A673 (cell line): Measurements from ENCODE around the gene PRR12. TPM values are rescaled to one million over a fixed set of nuclear protein-coding genes. Genes with fewer than 3 reads are reported as not detected.

Experiments
- BruUV-seq: library from RNA; stranded (reverse); fragments of 400-500 nt; replicated peaks from 2 replicates; lab custom pipeline; 2021; lab: Mats Ljungman, UMichigan
- CTCF ChIA-PET: fragments of 300-600 bp; sonication (Branson Sonifier 250); formaldehyde crosslinking; loops from one replicate; lab custom pipeline; 2022; ENCODE audit warnings: antibody characterized with exemption; lab: Charles Lee
- POLR2A ChIA-PET: fragments of 300-600 bp; sonication (Branson Sonifier 250); formaldehyde crosslinking; loops from one replicate; lab custom pipeline; 2022; ENCODE audit warnings: antibody characterized with exemption; ENCODE audit not compliant: low non-redundant PET; lab: Charles Lee
- DNase-seq: peaks from one replicate; pipeline ENCODE4 v3.0.0-alpha.2; 2015; ENCODE audit warnings: low spot score
- H3K27ac ChIP-seq: fragments of 200-600 bp; sonication (generic); 2 replicates; pipeline ENCODE4 v1.5.1; 2016; ENCODE audit warnings: mixed run types, low read depth, mild to moderate bottlenecking, mixed read lengths, antibody characterized with exemption, low read length; ENCODE audit not compliant: poor library complexity, severe bottlenecking
- H3K27me3 ChIP-seq: fragments of 200-600 bp; sonication (generic); replicated peaks from 2 replicates; pipeline ENCODE4 v1.6.1; 2017; ENCODE audit warnings: mixed run types, low read depth, mild to moderate bottlenecking, mixed read lengths, antibody characterized with exemption, low read length; ENCODE audit not compliant: insufficient read depth, poor library complexity
- H3K36me3 ChIP-seq: fragments of 200-600 bp; sonication (generic); 2 replicates; pipeline ENCODE4 v1.6.1; 2016; ENCODE audit warnings: mixed run types, mild to moderate bottlenecking, mixed read lengths, antibody characterized with exemption, low read length; ENCODE audit not compliant: insufficient read depth, poor library complexity, severe bottlenecking
- H3K4me1 ChIP-seq: fragments of 200-600 bp; sonication (generic); 2 replicates; pipeline ENCODE4 v1.6.1; 2017; ENCODE audit warnings: mixed run types, mild to moderate bottlenecking, mixed read lengths, antibody characterized with exemption, low read length; ENCODE audit not compliant: insufficient read depth, poor library complexity, severe bottlenecking
- H3K4me3 ChIP-seq: fragments of 200-600 bp; sonication (generic); 2 replicates; pipeline ENCODE4 v1.5.1; 2016; ENCODE audit warnings: low read depth, mixed run types, mild to moderate bottlenecking, mixed read lengths, low read length; ENCODE audit not compliant: poor library complexity, severe bottlenecking
- H3K9me3 ChIP-seq: fragments of 200-600 bp; sonication (generic); 2 replicates; pipeline ENCODE4 v1.6.1; 2016; ENCODE audit warnings: mixed run types, low read depth, mild to moderate bottlenecking, mixed read lengths, antibody characterized with exemption, low read length; ENCODE audit not compliant: poor library complexity, severe bottlenecking
- CTCF ChIP-seq: fragments of 300-800, 200-600 bp; sonication (generic); conservative IDR thresholded peaks from 2 replicates; pipeline ENCODE4 v1.5.1; 2017; ENCODE audit warnings: low read depth, mild to moderate bottlenecking, antibody characterized with exemption, low read length, moderate library complexity, mixed read lengths
- EZH2 ChIP-seq: fragments of 200-600 bp; sonication (generic); IDR thresholded peaks from 2 replicates; pipeline ENCODE4 v1.6.1; 2017; ENCODE audit warnings: borderline replicate concordance, low read depth, mild to moderate bottlenecking, mixed read lengths, antibody characterized with exemption, low read length; ENCODE audit not compliant: poor library complexity, severe bottlenecking
- intact Hi-C: fragments of 100-400 bp; cut with micrococcal nuclease; formaldehyde crosslinking; loops from one replicate; pipeline ENCODE4 v1.10.0; 2022; ENCODE audit not compliant: unreplicated experiment
- total RNA-seq: library from RNA; stranded (reverse); gene quantifications from 2 replicates; pipeline ENCODE4 v1.2.3, GENCODE V29; 2021

The PRR12 gene
- total RNA-seq, 1 experiment from 2014 or later = 54.0 TPM

- BruUV-seq = no TSS peak
- Histone ChIP-seq H3K9me3 (no peaks in the 10 kb centered on the region), H3K27me3 (no peaks in the 10 kb centered on the region), H3K27ac (no peak overlapping the region), H3K4me3 (no peak overlapping the region), H3K4me1 (peaks cover 4% of the 10 kb centered on the region), H3K36me3 (peaks cover 11% of the 10 kb centered on the region)
- no peak for DNase-seq
- ChIA-PET CTCF (no interaction called here), POLR2A (interaction anchor here (0.6 kb wide), 1 partner anchor 38 kb away, joined by 24 read pairs; no protein-coding TSS in a partner anchor)
- TF ChIP-seq EZH2 = no peak
- no peak for TF ChIP-seq CTCF
- intact Hi-C loops = no loop called here
Measured at GRCh38 chr19:49549045-49549444, 41.9 kb upstream of the PRR12 start.

- POLR2A ChIA-PET = no interaction called here
- no TSS peak for BruUV-seq
Measured at GRCh38 chr19:49551531-49551930, 39.5 kb upstream of the PRR12 start.

GRCh38 chr19:49552749-49553148, 38.2 kb upstream of the PRR12 start:
- Histone ChIP-seq H3K36me3 (peaks cover 38% of the 10 kb centered on the region), H3K27me3 (no peaks in the 10 kb centered on the region), H3K4me1 (peaks cover 15% of the 10 kb centered on the region), H3K27ac (peak overlapping the region; percentile 33), H3K9me3 (no peaks in the 10 kb centered on the region), H3K4me3 (no peak overlapping the region)
- no peak for TF ChIP-seq EZH2
- no peak for TF ChIP-seq CTCF
- intact Hi-C loops = no loop called here
- POLR2A ChIA-PET = no interaction called here
- BruUV-seq = no TSS peak
- DNase-seq = no peak
- CTCF ChIA-PET = interaction anchor here (0.6 kb wide), 1 partner anchor 25 kb away, joined by 4 read pairs; the partner anchor contains the start of gene RCN3

More at GRCh38 chr19:49551531-49551930, 39.5 kb upstream of the PRR12 start:
- no peak overlapping the region for H3K27ac ChIP-seq
- DNase-seq = no peak
- TF ChIP-seq EZH2 (no peak), CTCF (no peak)
- H3K4me3 ChIP-seq = no peak overlapping the region
- H3K27me3 ChIP-seq = no peaks in the 10 kb centered on the region
- intact Hi-C loops = no loop called here
- H3K36me3 ChIP-seq = peaks cover 26% of the 10 kb centered on the region
- H3K9me3 ChIP-seq = no peaks in the 10 kb centered on the region
- CTCF ChIA-PET = no interaction called here
- H3K4me1 ChIP-seq = peaks cover 14% of the 10 kb centered on the region
